ENCODE measurements around the gene COL11A2. TPM values are rescaled to one million over a fixed set of nuclear protein-coding genes. Genes with fewer than 3 reads are reported as not detected.

Gene COL11A2
- total and polyA plus RNA-seq, 2 donors (not counting 3 experiments of a cell fraction or from before 2014, with no cell fraction given), result 0.65 to 1.3 TPM

DNA sequence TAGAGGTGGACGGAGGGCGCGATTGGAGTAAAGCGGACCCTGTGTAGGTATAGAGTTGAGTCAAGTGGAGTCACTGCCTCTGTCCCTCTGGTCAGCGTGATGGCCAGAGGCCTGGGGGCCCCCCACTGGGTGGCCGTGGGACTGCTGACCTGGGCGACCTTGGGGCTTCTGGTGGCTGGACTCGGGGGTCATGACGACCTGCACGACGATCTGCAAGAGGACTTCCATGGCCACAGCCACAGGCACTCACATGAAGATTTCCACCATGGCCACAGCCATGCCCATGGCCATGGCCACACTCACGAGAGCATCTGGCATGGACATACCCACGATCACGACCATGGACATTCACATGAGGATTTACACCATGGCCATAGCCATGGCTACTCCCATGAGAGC is 8.9 kb upstream of the COL11A2 start:
- peak overlapping the region; percentile 89 for H3K27ac ChIP-seq (ENCODE audit: insufficient read depth, low read depth, low read length)
- dilution Hi-C loops (cut with MboI; ENCODE audit: extremely low pct_ligation_motif_present, low sequenced_read_pairs) (no loop called here), intact Hi-C loops (cut with micrococcal nuclease) (loop anchor here (2.0 to 5.0 kb wide), 3 partner anchors 72 to 229 kb away; partner anchors contain the start of genes RPS18 and TAPBP)
- peak overlapping the region; percentile 99 for H3K9ac ChIP-seq (replicated peaks; ENCODE audit: extremely low read depth, insufficient read depth, low read length)
- peak; percentile 38 for FAIRE-seq
- ChIA-PET CTCF (no interaction called here), POLR2A (no interaction called here)
- peaks cover 40% of the 10 kb centered on the region for H3K79me2 ChIP-seq (ENCODE audit: control insufficient read depth, insufficient read depth, low read length)
- H3K4me3 ChIP-seq (replicated peaks in 1 of 3; ENCODE audit: insufficient read depth in 1 of 3, low read depth in 1 of 3, low read length in 3 of 3), result peak overlapping the region; percentile 75 to 92 (median 76)
- H4K20me1 ChIP-seq (replicated peaks; ENCODE audit: control insufficient read depth, extremely low read depth, insufficient read depth, low read length), result no peaks in the 10 kb centered on the region
- H3K4me1 ChIP-seq (ENCODE audit: control insufficient read depth, extremely low read depth, insufficient read depth, low read length), result peaks cover 30% of the 10 kb centered on the region
- TSS peak; percentile 57 for BruUV-seq (replicated peaks)
- H3K27me3 ChIP-seq (ENCODE audit: control insufficient read depth in 2 of 2, insufficient read depth in 2 of 2, low read length in 2 of 2), result no peaks in the 10 kb centered on the region
- TF ChIP-seq GATA2 (IDR thresholded peaks at IDR 0.05; ENCODE audit: insufficient read depth, insufficient read length, low read depth, low read length) (no peak), EZH2 (IDR thresholded peaks at IDR 0.05; ENCODE audit: borderline replicate concordance, low read depth, low read length, severe bottlenecking) (no peak), POLR2A (IDR thresholded peaks at IDR 0.05; ENCODE audit: low read depth, low read length) (no peak), JUN (IDR thresholded peaks at IDR 0.05; ENCODE audit: borderline replicate concordance, insufficient read depth, insufficient read length, low read depth) (no peak)
- peak overlapping the region; percentile 95 for H3K4me2 ChIP-seq (ENCODE audit: insufficient read depth, low read length)
- no peak for DNase-seq (ENCODE audit: low read depth, low spot score)
- no peaks in the 10 kb centered on the region for H3K9me1 ChIP-seq (replicated peaks; ENCODE audit: control insufficient read depth, extremely low read depth, insufficient read depth, low read length)
- no peak overlapping the region for H2AFZ ChIP-seq (ENCODE audit: low read depth, low read length)
- no peaks in the 10 kb centered on the region for H3K9me3 ChIP-seq (replicated peaks; ENCODE audit: control insufficient read depth, insufficient read depth, low read length)
- peaks cover 12 to 21% of the 10 kb centered on the region in 2 experiments for H3K36me3 ChIP-seq (ENCODE audit: control insufficient read depth in 2 of 2, extremely low read depth in 1 of 2, insufficient read depth in 2 of 2, low read length in 2 of 2)

- Histone ChIP-seq H3K4me1 (ENCODE audit: control insufficient read depth, extremely low read depth, insufficient read depth, low read length) (peaks cover 30% of the 10 kb centered on the region), H2AFZ (ENCODE audit: low read depth, low read length) (peak within 1 kb of the TSS; percentile 84), H3K9me1 (replicated peaks; ENCODE audit: control insufficient read depth, extremely low read depth, insufficient read depth, low read length) (no peaks in the 10 kb centered on the region), H3K27ac (ENCODE audit: insufficient read depth, low read depth, low read length) (peak within 1 kb of the TSS; percentile 95), H3K36me3 (ENCODE audit: control insufficient read depth in 2 of 2, extremely low read depth in 1 of 2, insufficient read depth in 2 of 2, low read length in 2 of 2) (peaks cover 12 to 28% of the 10 kb centered on the region in 2 experiments), H3K4me3 (replicated peaks in 1 of 3; ENCODE audit: insufficient read depth in 1 of 3, low read depth in 1 of 3, low read length in 3 of 3) (peak within 1 kb of the TSS; percentile 75 to 92 (median 76)), H3K79me2 (ENCODE audit: control insufficient read depth, insufficient read depth, low read length) (peaks cover 40% of the 10 kb centered on the region), H4K20me1 (replicated peaks; ENCODE audit: control insufficient read depth, extremely low read depth, insufficient read depth, low read length) (no peaks in the 10 kb centered on the region), H3K9ac (replicated peaks; ENCODE audit: extremely low read depth, insufficient read depth, low read length) (peak within 1 kb of the TSS; percentile 99), H3K4me2 (ENCODE audit: insufficient read depth, low read length) (peak within 1 kb of the TSS; percentile 95), H3K9me3 (replicated peaks; ENCODE audit: control insufficient read depth, insufficient read depth, low read length) (no peaks in the 10 kb centered on the region), H3K27me3 (ENCODE audit: control insufficient read depth in 2 of 2, insufficient read depth in 2 of 2, low read length in 2 of 2) (no peaks in the 10 kb centered on the region)
- intact Hi-C loops (cut with micrococcal nuclease) (loop anchor here (1.0 to 5.0 kb wide), 5 partner anchors 49 to 228 kb away; partner anchors contain the start of genes RPS18 and TAPBP), dilution Hi-C loops (cut with MboI; ENCODE audit: extremely low pct_ligation_motif_present, low sequenced_read_pairs) (no loop called here)
- ChIA-PET POLR2A (no interaction called here), CTCF (interaction anchor here (1.3 kb wide), 1 partner anchor 39 kb away, joined by 4 read pairs; no protein-coding TSS in a partner anchor)
- TF ChIP-seq POLR2AphosphoS5 (IDR thresholded peaks at IDR 0.05; ENCODE audit: insufficient read depth, low read depth, low read length) (peak; percentile 38), FOS (IDR thresholded peaks at IDR 0.05; ENCODE audit: borderline replicate concordance, insufficient read depth, low read length) (no peak), JUN (IDR thresholded peaks at IDR 0.05; ENCODE audit: borderline replicate concordance, insufficient read depth, insufficient read length, low read depth) (no peak), EZH2 (IDR thresholded peaks at IDR 0.05; ENCODE audit: borderline replicate concordance, low read depth, low read length, severe bottlenecking) (no peak), CTCF (IDR thresholded peaks at IDR 0.05; ENCODE audit: extremely low read depth in 1 of 2, insufficient read depth in 1 of 2, low read depth in 1 of 2, low read length in 2 of 2) (no peak), POLR2A (IDR thresholded peaks at IDR 0.05; ENCODE audit: low read depth, low read length) (peak; percentile 77)
- FAIRE-seq (peak; percentile 99), DNase-seq (ENCODE audit: low read depth, low spot score) (peak; percentile 100)
- no TSS peak for BruUV-seq (replicated peaks)
Observed at GRCh38 chr6:33200219-33201146, 8.2 kb upstream of the COL11A2 start, which contains the start of the genes RXRB and SLC39A7. TSS of gene RXRB (minus strand) at chr6:33200665. CDS start at chr6:33200476, 189 bp downstream. TSS of gene SLC39A7 (plus strand) at chr6:33200867. CDS start at chr6:33201246, 379 bp downstream.

Measured in endothelial cell of umbilical vein (primary cell).